Measurements from ENCODE around the gene KRTAP16-1. TPM values are rescaled to one million over a fixed set of nuclear protein-coding genes. Genes with fewer than 3 reads are reported as not detected.

The KRTAP16-1 gene
- total RNA-seq, 1 donor from 2014 or later, result not detected

DNA sequence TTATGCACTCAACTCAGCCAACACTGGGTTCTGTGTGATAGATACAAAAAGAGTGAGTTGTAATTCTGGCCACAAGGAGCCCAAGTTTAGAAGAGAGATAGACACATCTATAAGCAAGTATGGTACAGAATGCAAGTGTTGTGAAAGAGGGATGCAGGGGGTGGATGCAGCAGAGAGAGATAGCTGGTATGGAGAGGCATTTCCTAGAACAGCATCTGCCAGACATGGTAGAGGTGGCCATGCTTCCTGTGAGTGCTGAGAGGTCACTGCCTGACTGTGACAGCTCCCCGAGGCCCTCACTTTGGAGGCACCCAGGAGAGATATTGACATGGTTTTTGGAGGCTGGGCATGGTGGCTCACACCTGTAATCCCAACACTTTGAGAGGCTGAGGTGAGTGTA, 2.0 kb upstream of the KRTAP16-1 start:
- intact Hi-C loops (cut with DNase I), result loop anchor here (10.0 kb wide), 1 partner anchor 314 kb away; the partner anchor contains the start of gene KRT17
- no peaks in the 10 kb centered on the region for H3K9me3 ChIP-seq
- TF ChIP-seq, protein P1, sequence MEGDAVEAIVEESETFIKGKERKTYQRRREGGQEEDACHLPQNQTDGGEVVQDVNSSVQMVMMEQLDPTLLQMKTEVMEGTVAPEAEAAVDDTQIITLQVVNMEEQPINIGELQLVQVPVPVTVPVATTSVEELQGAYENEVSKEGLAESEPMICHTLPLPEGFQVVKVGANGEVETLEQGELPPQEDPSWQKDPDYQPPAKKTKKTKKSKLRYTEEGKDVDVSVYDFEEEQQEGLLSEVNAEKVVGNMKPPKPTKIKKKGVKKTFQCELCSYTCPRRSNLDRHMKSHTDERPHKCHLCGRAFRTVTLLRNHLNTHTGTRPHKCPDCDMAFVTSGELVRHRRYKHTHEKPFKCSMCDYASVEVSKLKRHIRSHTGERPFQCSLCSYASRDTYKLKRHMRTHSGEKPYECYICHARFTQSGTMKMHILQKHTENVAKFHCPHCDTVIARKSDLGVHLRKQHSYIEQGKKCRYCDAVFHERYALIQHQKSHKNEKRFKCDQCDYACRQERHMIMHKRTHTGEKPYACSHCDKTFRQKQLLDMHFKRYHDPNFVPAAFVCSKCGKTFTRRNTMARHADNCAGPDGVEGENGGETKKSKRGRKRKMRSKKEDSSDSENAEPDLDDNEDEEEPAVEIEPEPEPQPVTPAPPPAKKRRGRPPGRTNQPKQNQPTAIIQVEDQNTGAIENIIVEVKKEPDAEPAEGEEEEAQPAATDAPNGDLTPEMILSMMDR (IDR thresholded peaks at IDR 0.05), result no peak

DNA sequence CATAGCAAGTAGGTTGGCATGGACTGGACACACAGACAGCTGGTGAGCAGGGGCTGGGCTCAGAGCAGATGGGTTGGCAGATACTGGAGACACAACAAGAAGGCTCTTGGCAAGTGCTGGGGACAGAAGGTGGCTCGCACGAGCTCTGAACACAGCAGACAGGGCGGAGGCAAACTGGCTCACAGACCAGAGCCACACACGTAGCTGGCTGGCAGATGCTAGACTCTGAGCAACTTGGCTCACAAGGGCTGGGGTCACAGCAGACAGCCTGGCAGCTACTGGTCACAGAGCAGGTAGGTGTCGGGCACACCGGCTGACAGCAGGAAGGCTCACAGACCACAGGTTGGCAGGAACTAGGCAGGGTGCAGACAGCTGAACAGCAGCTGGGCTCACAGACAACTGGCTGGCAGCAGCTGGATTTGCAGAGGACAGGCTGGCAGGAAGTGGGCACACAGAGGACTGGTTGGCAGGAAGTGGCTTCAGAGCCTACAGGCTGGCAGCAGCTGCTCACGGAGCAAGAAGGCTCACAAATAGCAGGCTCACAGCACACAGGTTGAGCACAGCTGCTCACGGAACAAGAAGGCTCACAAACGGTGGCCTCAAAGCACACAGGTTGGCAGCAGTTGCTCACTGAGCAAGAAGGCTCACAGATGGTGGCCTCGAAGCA, 725 bp downstream of the KRTAP16-1 start:
- TF ChIP-seq, protein P1 (IDR thresholded peaks at IDR 0.05), result no peak
- DNase-seq (ENCODE audit: low spot score in 2 of 2), result peak in 1 of 2 donors; percentile 71
- H3K27me3 ChIP-seq, result no peaks in the 10 kb centered on the region
- H3K4me1 ChIP-seq, result no peaks in the 10 kb centered on the region
- H3K27ac ChIP-seq, result no peak overlapping the region
- intact Hi-C loops (cut with DNase I), result no loop called here
- no peaks in the 10 kb centered on the region for H3K9me3 ChIP-seq
- no peaks in the 10 kb centered on the region for H3K36me3 ChIP-seq
- no peak overlapping the region for H3K4me3 ChIP-seq

More for the DNA sequence above, 2.0 kb upstream of the KRTAP16-1 start:
- Histone ChIP-seq H3K4me3 (no peak overlapping the region), H3K36me3 (no peaks in the 10 kb centered on the region), H3K4me1 (no peaks in the 10 kb centered on the region), H3K27me3 (no peaks in the 10 kb centered on the region), H3K27ac (no peak overlapping the region)
- DNase-seq (ENCODE audit: low spot score in 2 of 2), result no peak

DNA sequence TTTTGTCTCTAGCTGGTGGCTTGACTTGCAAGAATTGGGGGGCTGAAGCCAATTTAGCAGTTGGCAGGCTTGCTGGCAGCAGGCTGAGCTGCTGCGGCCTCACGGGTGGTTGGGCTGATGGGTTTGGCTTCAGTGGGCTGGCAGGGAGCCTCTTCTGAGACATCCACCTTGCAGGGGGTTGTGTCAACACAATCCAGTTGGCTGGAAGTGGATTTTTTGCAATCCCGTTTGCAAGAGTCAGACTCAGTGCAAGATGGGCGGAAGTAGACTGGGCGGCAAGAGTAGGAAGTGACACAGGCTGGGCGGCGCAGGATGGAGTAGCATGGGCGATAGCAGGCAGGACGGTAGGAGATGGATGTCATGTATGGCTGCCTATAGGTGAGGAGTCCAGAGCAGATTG, 1.5 kb downstream of the KRTAP16-1 start:
- intact Hi-C loops (cut with DNase I), result no loop called here

DNA sequence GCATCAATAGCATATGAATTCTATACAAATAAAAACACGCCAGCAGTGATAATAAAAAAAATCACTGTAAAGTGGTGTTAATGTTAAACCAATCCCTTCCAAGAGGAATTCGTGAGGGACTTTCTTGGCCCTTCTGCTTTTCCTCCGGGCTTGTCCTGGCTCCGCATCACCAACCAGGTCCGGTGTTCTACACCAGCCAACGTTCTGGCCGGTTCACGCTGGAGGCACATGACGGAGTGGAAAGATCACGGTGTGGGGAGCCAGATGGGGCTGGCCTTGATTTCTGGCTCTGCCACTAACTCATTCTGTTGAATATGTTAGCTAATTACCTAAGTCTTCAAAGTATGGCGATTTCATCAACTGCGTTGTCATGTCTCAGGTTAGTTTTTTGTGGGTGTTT, 5.0 kb downstream of the KRTAP16-1 start:
- H3K4me3 ChIP-seq, result no peak overlapping the region
- intact Hi-C loops (cut with DNase I), result no loop called here
- TF ChIP-seq, protein P1 (IDR thresholded peaks at IDR 0.05), result no peak

More for the DNA sequence above, 1.5 kb downstream of the KRTAP16-1 start:
- DNase-seq (ENCODE audit: low spot score in 2 of 2), result no peak
- Histone ChIP-seq H3K4me1 (no peaks in the 10 kb centered on the region), H3K9me3 (no peaks in the 10 kb centered on the region), H3K27ac (no peak overlapping the region), H3K27me3 (no peaks in the 10 kb centered on the region), H3K4me3 (no peak overlapping the region), H3K36me3 (no peaks in the 10 kb centered on the region)
- TF ChIP-seq, protein P1 (IDR thresholded peaks at IDR 0.05), result no peak

DNA sequence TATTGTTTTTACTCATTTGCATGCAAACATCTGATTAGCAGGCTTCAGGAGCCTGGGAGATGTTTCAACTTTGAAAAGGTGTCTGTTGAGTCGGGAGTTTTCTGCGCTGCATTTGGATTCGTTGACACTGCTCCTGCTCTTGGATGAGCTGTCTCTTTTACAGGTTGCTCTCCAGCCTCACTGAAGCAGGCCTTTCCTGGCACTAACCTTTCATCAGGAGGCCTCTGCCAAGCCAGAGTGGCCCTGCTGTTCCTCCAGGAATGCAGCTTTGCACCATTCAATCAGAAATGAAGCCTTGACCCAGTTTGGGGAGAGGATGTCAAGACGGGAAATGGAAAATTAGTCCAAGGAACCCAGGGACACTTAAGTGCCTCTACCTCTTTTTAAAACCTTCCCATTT, 6.1 kb downstream of the KRTAP16-1 start:
- no peak for DNase-seq (ENCODE audit: low spot score in 2 of 2)
- intact Hi-C loops (cut with DNase I), result no loop called here
- H3K27ac ChIP-seq, result no peak overlapping the region
- H3K36me3 ChIP-seq, result no peaks in the 10 kb centered on the region
- peaks cover 0 to 4% of the 10 kb centered on the region in 2 donors for H3K9me3 ChIP-seq
- no peaks in the 10 kb centered on the region for H3K4me1 ChIP-seq
- H3K4me3 ChIP-seq, result no peak overlapping the region
- no peaks in the 10 kb centered on the region for H3K27me3 ChIP-seq
- TF ChIP-seq, protein P1 (IDR thresholded peaks at IDR 0.05), result no peak

More for the DNA sequence above, 5.0 kb downstream of the KRTAP16-1 start:
- DNase-seq (ENCODE audit: low spot score in 2 of 2), result no peak
- Histone ChIP-seq H3K27me3 (no peaks in the 10 kb centered on the region), H3K36me3 (no peaks in the 10 kb centered on the region), H3K9me3 (peaks cover 0 to 4% of the 10 kb centered on the region in 2 donors), H3K4me1 (no peaks in the 10 kb centered on the region), H3K27ac (no peak overlapping the region)

Measured in ascending aorta (tissue), 2 donors.